Forelimb muscle (tissue), 1 donor: ENCODE results near the gene EIPR1. TPM values are rescaled to one million over a fixed set of nuclear protein-coding genes. Genes with fewer than 3 reads are reported as not detected.

Experiments used
- DNase-seq: peaks from one replicate; pipeline ENCODE4 v3.0.0-alpha.2; 2013; ENCODE audit warnings: low read depth
- polyA plus RNA-seq: library from polyadenylated mRNA; unstranded; fragments of 120-200 nt; gene quantifications from one replicate; pipeline ENCODE4 v1.2.1, GENCODE V29; 2013; ENCODE audit not compliant: insufficient read length

The EIPR1 gene
- polyA plus RNA-seq, 1 donor = 18.9 TPM

DNA sequence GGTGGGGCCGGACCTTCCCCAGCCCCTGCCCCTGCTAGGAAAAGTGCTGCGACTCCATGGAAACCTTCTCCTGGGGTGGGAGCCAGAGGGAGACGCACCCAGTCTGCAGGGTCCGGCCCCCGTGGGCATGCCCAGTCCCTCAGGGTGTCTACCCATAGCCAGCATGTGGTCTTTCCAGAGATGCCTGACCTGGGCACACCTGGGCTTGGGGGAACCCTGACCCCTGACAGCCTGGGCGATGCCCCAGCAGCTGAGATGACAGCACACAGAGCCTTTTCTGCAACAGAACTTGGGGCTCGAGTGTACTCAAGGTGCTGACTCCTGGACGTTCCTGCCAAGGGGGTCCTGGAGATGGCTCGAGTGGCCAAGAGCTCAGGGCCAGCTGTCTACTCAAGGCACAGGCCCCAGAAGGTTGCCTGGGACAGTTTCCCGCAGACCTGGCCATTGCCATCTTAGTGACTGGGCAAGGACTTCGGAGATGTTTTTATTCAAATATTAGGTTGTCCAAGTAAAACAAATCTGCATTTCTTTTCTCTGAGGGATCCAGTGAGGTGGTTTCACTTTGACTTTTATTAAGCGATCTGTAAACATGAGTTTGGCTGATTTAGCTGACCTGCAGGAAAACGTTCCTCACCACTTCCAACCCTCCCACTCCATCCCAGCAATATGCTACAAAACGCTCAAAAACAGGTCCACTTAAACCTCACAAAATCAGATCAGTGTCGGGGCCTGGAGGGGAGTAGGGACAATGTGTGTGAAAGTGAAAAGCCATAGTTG, 228.0 kb downstream of the EIPR1 start:
- no peak for DNase-seq

GRCh38 chr2:3148716-3149115, 228.9 kb downstream of the EIPR1 start:
- no peak for DNase-seq

DNA sequence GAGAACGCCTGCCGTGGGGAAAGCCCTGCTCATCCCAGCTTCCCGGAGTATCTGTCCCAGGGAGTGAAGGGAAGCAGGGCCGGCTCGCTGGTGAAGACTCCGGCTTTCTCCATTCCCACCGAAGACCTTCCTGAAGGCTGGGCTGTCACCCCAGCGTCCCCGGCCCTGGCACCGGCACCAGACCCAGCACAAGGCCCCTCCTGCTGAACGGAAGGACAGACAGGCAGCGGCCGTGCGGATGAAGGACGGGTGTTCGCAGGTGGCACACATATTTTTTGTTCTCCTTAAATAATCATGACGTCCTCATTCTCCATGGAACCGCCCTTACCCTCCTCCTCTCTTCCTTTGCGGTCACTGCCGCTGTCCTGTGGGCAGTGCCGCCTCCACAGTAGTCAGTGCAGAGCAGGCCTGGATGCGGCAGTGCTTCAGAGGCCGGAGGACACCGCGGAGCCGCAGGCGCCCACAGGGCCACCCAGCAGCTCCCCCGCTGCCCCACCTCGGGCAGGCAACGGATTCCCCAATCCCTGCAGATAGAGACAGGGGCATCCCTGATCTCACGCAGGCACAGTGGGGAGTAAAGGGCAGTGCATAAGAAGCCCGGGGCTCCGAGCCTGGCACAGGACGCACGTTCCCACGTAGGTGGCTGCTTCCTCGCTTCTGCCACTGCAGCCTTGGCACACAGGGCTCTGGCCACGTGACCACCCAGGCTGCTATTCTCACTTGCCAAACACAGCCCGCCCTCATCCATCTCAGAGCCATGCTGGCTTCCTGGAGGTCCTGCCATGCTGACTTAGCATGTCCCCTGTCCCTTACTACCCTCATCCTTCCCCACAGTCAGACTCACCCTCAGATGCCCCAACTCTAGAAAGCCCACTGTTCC, 229.7 kb downstream of the EIPR1 start:
- no peak for DNase-seq

DNA sequence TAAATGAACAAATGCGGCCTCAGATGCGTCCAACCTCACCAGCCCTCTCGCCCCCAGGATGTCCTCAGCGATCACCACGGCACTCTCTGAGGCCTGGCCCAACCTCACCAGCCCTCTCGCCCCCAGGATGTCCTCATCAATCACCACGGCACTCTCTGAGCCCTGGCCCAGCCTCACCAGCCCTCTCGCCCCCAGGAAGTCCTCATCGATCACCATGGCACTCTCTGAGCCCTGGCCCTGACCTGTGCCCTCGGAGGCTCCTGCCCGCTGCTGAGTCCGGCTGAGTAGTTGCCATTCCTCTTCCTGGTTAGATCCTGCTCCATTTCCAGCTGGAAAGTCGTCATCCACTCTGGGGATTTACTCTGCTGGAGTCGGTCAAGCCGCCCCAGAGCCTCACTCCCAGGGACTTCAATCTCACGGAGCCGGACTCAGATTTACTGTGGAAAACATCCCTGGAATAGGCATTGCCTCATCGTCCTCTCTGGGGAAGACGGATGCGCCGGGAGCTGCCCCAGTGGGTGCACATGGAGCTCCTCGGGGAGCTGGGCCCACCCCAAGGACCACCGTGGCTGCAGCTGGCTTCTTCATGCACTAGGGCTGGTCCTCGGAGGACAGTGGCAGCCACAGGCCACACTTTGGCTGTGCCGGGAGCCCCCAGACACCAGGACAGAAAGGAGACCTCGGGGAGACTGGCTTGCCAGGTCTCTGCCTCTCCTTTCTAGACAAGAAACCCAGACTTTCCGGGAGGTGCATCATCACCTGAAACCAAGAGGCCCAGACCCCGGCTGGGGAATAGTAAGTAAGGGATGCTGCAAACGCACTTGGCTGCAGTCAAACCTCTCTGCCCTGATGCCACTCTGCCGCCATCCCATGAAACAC, 230.6 kb downstream of the EIPR1 start:
- DNase-seq = no peak

- no peak for DNase-seq
Measured at GRCh38 chr2:3146175-3146574, 231.4 kb downstream of the EIPR1 start.

DNA sequence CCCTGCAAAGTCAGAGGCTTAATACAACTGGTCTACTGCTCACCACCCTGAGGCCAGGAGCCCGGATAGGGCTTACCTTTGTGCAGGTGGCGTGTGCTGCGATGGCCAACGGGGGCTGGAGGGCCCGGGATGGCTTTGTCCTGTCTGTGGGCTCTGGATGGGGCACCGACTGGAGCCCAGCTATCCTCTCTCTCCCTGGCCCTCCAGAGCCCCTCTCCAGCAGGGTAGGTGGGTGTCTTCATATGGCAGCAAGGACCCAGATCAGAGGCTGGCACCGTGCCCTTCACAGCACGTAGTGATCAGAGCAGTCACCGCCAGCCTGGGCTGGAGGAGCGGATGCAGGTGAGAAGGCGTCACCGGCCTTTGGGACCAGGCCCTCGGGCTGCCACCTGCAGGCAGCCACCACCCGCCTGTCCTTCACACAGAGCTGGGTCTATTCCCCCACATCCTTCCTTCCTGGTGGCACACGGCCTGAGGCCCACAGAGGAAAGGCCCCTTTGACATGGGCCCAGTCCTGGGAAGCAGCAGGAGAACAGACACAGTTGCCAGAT, 232.1 kb downstream of the EIPR1 start:
- no peak for DNase-seq

- no peak for DNase-seq
Measured at GRCh38 chr2:3144856-3145255, 232.8 kb downstream of the EIPR1 start.

- no peak for DNase-seq
Measured at GRCh38 chr2:3143602-3144001, 234.0 kb downstream of the EIPR1 start.

GRCh38 chr2:3142961-3143571, 234.6 kb downstream of the EIPR1 start:
- no peak for DNase-seq

- no peak for DNase-seq
Measured at GRCh38 chr2:3142210-3142609, 235.4 kb downstream of the EIPR1 start.

DNA sequence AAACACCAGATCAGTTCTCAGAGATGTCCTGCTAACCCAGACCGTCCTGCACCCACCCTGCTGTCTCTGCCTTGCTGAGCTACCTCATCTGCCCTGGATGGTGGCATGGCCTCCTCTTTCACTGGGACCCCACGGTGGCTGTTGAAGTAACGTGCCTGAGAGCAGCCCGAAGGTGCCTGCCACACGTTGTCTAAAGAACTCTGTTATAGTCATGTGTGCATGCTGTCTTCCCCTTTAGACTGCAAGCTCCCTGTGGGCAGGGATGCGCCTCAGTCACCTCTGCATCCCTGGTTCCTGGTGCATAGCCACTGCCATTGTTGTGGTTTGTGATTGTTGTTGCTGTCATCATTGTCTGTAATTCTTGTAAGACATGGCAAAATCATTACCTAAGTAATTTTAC, 235.9 kb downstream of the EIPR1 start:
- no peak for DNase-seq

GRCh38 chr2:3139906-3140305, 237.7 kb downstream of the EIPR1 start:
- no peak for DNase-seq

Other genes starting within 250 kb of the EIPR1 start
- 68.5 TPM for gene TRAPPC12, start 1.9 kb upstream of the EIPR1 start, polyA plus RNA-seq
- gene ADI1, start 141.7 kb upstream of the EIPR1 start, polyA plus RNA-seq = 63.2 TPM
- gene RNASEH1, start 180.5 kb upstream of the EIPR1 start, polyA plus RNA-seq = 18.5 TPM
- gene RPS7, start 197.4 kb upstream of the EIPR1 start, polyA plus RNA-seq = 2,045 TPM
- gene COLEC11, start 217.3 kb upstream of the EIPR1 start, polyA plus RNA-seq = 0.40 TPM